Activated CD4-positive, alpha-beta T cell treated with anti-CD3 and anti-CD28 coated beads, Interleukin-2, amount 10 ng/mL, durations not matched to agents 24 days and 14 days (primary cell): ENCODE data around the gene AKR1C2. TPM values are rescaled to one million over a fixed set of nuclear protein-coding genes. Genes with fewer than 3 reads are reported as not detected.
"Not testable (repeated sequence)": the region's sequence is repeated elsewhere in the genome, so short reads cannot be mapped to it uniquely, and the experiment has no call there.

Experiments
- DNase-seq: peaks from one replicate; pipeline ENCODE4 v3.0.0; 2022
- H3K27ac Mint-ChIP-seq: one replicate; pipeline ENCODE4 v1.8.0; 2022; ENCODE audit warnings: mild to moderate bottlenecking, mixed read lengths
- H3K27me3 Mint-ChIP-seq: one replicate; pipeline ENCODE4 v1.8.0; 2022; ENCODE audit warnings: mixed read lengths
- H3K36me3 Mint-ChIP-seq: one replicate; pipeline ENCODE4 v1.8.0; 2022; ENCODE audit warnings: low read depth, mild to moderate bottlenecking, mixed read lengths
- H3K4me1 Mint-ChIP-seq: one replicate; pipeline ENCODE4 v1.8.0; 2021; ENCODE audit warnings: mixed read lengths
- H3K4me3 Mint-ChIP-seq: one replicate; pipeline ENCODE4 v1.8.0; 2022; ENCODE audit warnings: mild to moderate bottlenecking, moderate library complexity, mixed read lengths
- H3K9me3 Mint-ChIP-seq: one replicate; pipeline ENCODE4 v1.8.0; 2021; ENCODE audit warnings: mixed read lengths
- intact Hi-C: fragments of 100-400 bp; cut with micrococcal nuclease; formaldehyde crosslinking; loops from one replicate; pipeline ENCODE4 v1.15.1; 2023
- total RNA-seq: library from RNA; stranded (reverse); gene quantifications from 2 replicates; pipeline ENCODE4 v1.2.3, GENCODE V29; 2022

AKR1C2 gene
- total RNA-seq, 1 donor from 2014 or later: not detected

DNA sequence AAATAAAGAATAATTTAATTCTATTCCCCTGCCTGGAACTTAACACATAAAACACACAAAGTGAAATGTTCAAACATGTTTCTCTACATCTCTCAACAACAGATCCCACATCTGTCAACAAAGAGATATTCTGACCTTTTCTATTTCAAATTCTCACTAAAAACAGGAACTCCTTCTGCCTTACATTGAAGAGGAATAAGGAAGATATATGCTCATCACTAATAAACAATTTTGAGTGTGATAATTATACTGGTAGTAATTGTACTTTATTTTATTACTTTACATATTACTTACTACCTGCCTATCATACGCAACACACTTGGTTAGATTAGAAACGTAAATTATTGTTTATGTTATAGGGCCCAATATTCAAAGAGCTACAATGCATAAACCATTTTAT lies 13.4 kb downstream of the AKR1C2 start:
- intact Hi-C loops: no loop called here

DNA sequence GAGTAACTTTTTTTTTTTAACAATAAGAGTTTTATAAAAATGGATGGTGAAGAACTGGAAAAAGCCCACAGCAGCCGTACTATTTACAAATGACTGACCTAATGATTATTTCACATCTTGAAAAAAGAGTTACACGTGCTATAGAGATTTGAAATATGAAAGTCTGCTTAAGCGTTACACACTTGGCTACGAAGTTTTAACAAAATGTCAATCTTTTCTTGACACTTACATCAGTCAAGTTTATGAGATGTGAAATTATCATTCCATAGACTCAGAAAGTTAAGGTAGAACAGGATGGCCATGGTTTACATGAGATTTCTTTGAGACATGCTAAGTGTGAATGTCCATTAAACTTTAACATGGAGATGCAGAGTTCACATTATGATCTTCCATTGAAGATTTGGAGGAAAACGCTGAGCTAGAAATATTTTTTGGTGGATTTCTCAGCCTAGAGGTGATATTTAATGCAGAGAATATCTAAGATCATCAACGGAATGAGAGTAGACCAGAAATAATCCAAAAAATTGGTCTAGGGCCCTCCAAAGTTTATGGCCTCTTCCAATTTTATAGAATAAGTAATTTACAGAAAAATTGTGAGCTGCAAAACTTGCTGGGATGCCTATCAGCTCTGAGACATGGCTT lies 15.5 kb downstream of the AKR1C2 start:
- H3K27me3 Mint-ChIP-seq, intact Hi-C loops, H3K27ac Mint-ChIP-seq: not testable (repeated sequence)

More for the DNA sequence above, 13.4 kb downstream of the AKR1C2 start:
- H3K27me3 Mint-ChIP-seq: no peaks in the 10 kb centered on the region
- H3K36me3 Mint-ChIP-seq: no peaks in the 10 kb centered on the region
- no peak overlapping the region for H3K27ac Mint-ChIP-seq
- no peak overlapping the region for H3K4me3 Mint-ChIP-seq
- H3K9me3 Mint-ChIP-seq: no peaks in the 10 kb centered on the region
- no peaks in the 10 kb centered on the region for H3K4me1 Mint-ChIP-seq
- DNase-seq: no peak

DNA sequence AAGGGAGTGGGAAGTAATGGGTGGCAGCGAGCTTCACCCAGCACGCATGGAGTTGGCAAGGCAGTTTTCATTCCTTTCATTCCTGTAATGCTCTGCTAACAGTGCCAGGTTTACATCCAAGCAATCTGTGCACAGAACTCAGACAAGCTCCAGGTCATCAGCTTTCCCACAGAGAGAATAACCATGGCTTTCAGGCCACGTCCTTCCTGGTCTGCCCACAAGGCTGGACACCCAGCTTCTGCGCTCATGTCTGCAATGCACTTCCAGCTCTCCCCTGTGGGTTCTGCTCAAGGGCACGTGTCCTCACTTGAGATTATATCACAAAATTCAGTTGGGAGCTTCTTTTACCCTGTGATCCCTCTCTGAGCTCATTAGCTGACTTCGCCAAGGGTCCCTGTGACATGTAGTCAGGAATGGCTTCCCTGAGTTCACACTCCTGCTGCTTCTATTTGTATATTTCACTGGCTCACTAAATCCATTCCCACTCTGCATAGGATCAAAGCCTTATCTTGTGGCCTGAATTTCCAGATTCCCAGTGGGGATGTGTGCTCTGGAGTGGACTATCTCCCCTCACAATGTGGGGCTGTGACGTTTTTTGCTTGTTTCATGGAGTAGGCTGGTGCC lies 18.6 kb downstream of the AKR1C2 start:
- Mint-ChIP-seq H3K27ac (no peak overlapping the region), H3K9me3 (no peaks in the 10 kb centered on the region), H3K4me1 (no peaks in the 10 kb centered on the region), H3K36me3 (no peaks in the 10 kb centered on the region), H3K27me3 (no peaks in the 10 kb centered on the region), H3K4me3 (no peak overlapping the region)
- intact Hi-C loops: no loop called here
- DNase-seq: no peak

More for the DNA sequence above, 15.5 kb downstream of the AKR1C2 start:
- not testable (repeated sequence) for H3K4me3 Mint-ChIP-seq, H3K9me3 Mint-ChIP-seq, DNase-seq, H3K36me3 Mint-ChIP-seq, H3K4me1 Mint-ChIP-seq

GRCh38 chr10:4984223-4984622 lies 19.4 kb downstream of the AKR1C2 start:
- Mint-ChIP-seq H3K27ac (no peak overlapping the region), H3K9me3 (no peaks in the 10 kb centered on the region), H3K4me3 (no peak overlapping the region), H3K4me1 (no peaks in the 10 kb centered on the region), H3K36me3 (no peaks in the 10 kb centered on the region), H3K27me3 (no peaks in the 10 kb centered on the region)
- intact Hi-C loops: no loop called here
- no peak for DNase-seq

DNA sequence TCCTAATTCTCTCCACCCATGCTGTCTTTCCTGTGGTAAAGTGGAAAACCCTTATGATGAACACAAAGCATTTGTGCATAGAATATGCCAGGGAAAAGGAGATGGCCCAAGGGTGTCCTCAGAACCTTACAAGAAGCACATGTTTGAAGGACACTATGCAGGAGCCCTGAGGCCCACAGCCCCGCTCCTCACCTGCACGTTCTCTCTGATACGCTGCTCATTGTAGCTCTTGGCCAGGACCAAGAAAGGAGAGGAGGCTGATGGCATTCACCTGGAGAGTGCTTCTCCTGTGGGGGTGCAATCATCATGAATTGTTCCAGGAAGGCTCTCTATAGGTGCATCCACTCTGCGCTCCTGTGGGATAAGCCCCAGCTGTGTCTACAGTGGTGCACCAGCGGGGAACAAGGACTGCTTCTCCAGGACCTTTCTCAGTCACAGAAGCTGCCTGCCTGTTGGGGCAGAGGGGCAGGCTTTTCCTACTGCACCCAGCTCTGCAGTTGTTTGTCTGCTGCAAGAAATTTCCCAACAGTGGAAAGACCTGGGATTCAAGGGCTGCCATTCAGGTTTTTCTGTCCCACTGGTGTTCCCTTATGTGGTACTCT lies 19.9 kb downstream of the AKR1C2 start:
- Mint-ChIP-seq H3K36me3 (no peaks in the 10 kb centered on the region), H3K4me3 (no peak overlapping the region), H3K9me3 (no peaks in the 10 kb centered on the region), H3K27me3 (no peaks in the 10 kb centered on the region), H3K27ac (no peak overlapping the region), H3K4me1 (no peaks in the 10 kb centered on the region)
- no peak for DNase-seq
- intact Hi-C loops: no loop called here

- DNase-seq: no peak
- Mint-ChIP-seq H3K27ac (no peak overlapping the region), H3K36me3 (no peaks in the 10 kb centered on the region)
Observed at GRCh38 chr10:4982764-4983226, 20.9 kb downstream of the AKR1C2 start.

DNA sequence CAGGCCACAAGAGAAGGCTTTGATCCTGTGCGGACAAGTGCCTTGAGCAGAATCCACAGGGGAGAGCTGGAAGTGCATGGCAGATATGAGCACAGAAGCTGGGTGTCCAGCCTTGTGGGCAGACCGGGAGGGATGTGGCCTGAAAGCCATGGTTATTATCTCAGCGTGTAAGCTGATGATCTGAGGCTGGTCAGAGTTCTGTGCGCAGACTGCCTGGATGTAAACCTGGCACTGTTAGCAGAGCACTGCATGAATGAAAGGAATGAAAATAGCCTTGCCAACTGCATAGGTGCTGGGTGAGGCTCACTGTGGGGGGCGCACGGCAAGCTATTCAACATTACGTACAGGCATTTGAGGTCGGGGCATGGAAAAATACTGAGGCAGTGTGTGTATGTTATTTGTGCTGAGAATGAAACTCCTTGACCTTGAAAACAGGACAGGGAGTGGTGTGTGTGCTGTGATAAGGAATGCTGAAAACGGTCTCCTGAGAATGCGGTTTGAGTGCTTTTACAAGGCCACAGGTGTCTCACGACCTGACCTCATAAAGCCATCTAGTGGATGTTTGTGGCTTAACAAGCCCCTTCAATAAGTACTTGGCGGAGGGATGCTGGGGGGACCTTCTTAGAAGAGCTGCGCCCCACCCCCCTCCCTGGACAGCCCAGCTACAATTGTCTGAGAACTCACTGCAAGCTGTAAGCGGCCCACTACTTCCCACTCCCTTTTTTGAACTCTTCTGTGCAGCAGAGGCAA lies 21.8 kb downstream of the AKR1C2 start:
- H3K4me1 Mint-ChIP-seq: no peaks in the 10 kb centered on the region
- H3K27ac Mint-ChIP-seq: no peak overlapping the region
- H3K27me3 Mint-ChIP-seq: no peaks in the 10 kb centered on the region
- no peak for DNase-seq
- no peak overlapping the region for H3K4me3 Mint-ChIP-seq
- H3K36me3 Mint-ChIP-seq: no peaks in the 10 kb centered on the region
- intact Hi-C loops: loop anchor here (1.0 kb wide), 1 partner anchor 133 kb away; no protein-coding TSS in a partner anchor
- no peaks in the 10 kb centered on the region for H3K9me3 Mint-ChIP-seq

More at GRCh38 chr10:4982764-4983226, 20.9 kb downstream of the AKR1C2 start:
- H3K9me3 Mint-ChIP-seq: no peaks in the 10 kb centered on the region
- no peaks in the 10 kb centered on the region for H3K4me1 Mint-ChIP-seq
- intact Hi-C loops: loop anchor here (1.0 kb wide), 1 partner anchor 133 kb away; no protein-coding TSS in a partner anchor
- no peaks in the 10 kb centered on the region for H3K27me3 Mint-ChIP-seq
- no peak overlapping the region for H3K4me3 Mint-ChIP-seq

- no peaks in the 10 kb centered on the region for H3K4me1 Mint-ChIP-seq
- intact Hi-C loops: no loop called here
- no peaks in the 10 kb centered on the region for H3K27me3 Mint-ChIP-seq
- DNase-seq: no peak
- no peak overlapping the region for H3K27ac Mint-ChIP-seq
- no peaks in the 10 kb centered on the region for H3K36me3 Mint-ChIP-seq
- H3K9me3 Mint-ChIP-seq: no peaks in the 10 kb centered on the region
- H3K4me3 Mint-ChIP-seq: no peak overlapping the region
Observed at GRCh38 chr10:4980793-4981192, 22.9 kb downstream of the AKR1C2 start.

DNA sequence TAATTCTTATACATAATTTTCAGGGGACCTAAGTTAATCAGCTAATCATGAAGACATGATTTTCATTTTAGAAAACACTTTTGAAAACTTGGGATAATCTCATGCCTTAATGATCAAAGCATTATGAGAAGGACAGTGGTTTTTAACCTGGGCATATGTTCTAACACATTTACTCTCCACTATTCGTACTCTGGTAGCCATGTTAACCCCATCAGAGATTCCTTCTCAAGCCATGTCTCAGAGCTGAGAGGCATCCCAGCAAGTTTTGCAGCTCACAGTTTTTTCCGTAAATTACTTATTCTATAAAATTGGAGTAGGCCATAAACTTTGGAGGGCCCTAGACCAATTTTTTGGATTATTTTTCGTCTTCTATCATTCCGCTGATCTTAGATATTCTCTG lies 24.8 kb downstream of the AKR1C2 start:
- Mint-ChIP-seq H3K4me1 (no peaks in the 10 kb centered on the region), H3K4me3 (no peak overlapping the region), H3K36me3 (no peaks in the 10 kb centered on the region), H3K9me3 (no peaks in the 10 kb centered on the region), H3K27me3 (no peaks in the 10 kb centered on the region), H3K27ac (no peak overlapping the region)
- intact Hi-C loops: no loop called here
- DNase-seq: no peak

DNA sequence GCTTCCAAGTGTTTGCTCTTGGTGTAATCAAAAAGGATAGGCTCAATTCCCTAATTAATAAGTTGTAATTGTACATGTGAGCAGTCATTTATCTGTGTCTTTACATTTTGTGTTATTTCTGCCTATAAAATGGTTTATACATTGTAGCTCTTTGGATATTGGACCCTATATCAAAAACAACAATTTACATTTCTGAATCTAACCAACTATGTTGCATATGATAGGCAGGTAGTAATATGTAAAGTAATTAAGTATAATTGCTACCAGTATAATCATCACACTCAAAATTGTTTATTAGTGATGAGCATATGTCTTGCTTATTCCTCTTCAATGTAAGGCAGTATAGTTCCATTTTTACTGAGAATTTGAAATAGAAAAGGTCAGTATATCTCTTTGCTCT lies 26.6 kb downstream of the AKR1C2 start:
- no peaks in the 10 kb centered on the region for H3K9me3 Mint-ChIP-seq
- DNase-seq: no peak
- H3K4me1 Mint-ChIP-seq: no peaks in the 10 kb centered on the region
- H3K4me3 Mint-ChIP-seq: no peak overlapping the region
- intact Hi-C loops: no loop called here
- H3K36me3 Mint-ChIP-seq: no peaks in the 10 kb centered on the region
- no peaks in the 10 kb centered on the region for H3K27me3 Mint-ChIP-seq
- no peak overlapping the region for H3K27ac Mint-ChIP-seq

- H3K4me3 Mint-ChIP-seq, H3K9me3 Mint-ChIP-seq, H3K27ac Mint-ChIP-seq, H3K36me3 Mint-ChIP-seq, H3K4me1 Mint-ChIP-seq, DNase-seq, H3K27me3 Mint-ChIP-seq, intact Hi-C loops: not testable (repeated sequence)
Observed at GRCh38 chr10:4974400-4974799, 29.3 kb downstream of the AKR1C2 start.

DNA sequence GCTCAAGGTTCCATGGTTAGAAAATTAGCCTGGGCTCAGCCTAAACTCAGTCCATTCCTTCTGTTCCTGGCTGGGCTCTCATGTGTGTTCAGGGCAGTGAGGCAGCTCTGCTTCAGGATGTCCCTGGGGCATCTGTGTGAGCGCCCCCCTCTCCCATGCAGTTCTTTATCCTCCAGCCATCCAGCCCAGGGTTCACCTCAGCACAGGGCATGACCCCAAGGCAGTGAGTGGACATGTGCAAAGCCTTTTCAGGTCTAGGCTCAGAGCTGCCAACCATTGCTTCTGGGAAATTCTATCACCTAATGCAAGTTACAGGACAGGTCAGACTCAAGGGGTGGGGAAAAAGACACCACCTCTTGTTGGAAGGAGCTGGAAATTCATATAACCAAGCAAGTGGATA lies 30.4 kb downstream of the AKR1C2 start:
- H3K27ac Mint-ChIP-seq, intact Hi-C loops, H3K4me3 Mint-ChIP-seq, DNase-seq, H3K4me1 Mint-ChIP-seq, H3K9me3 Mint-ChIP-seq, H3K36me3 Mint-ChIP-seq, H3K27me3 Mint-ChIP-seq: not testable (repeated sequence)

DNA sequence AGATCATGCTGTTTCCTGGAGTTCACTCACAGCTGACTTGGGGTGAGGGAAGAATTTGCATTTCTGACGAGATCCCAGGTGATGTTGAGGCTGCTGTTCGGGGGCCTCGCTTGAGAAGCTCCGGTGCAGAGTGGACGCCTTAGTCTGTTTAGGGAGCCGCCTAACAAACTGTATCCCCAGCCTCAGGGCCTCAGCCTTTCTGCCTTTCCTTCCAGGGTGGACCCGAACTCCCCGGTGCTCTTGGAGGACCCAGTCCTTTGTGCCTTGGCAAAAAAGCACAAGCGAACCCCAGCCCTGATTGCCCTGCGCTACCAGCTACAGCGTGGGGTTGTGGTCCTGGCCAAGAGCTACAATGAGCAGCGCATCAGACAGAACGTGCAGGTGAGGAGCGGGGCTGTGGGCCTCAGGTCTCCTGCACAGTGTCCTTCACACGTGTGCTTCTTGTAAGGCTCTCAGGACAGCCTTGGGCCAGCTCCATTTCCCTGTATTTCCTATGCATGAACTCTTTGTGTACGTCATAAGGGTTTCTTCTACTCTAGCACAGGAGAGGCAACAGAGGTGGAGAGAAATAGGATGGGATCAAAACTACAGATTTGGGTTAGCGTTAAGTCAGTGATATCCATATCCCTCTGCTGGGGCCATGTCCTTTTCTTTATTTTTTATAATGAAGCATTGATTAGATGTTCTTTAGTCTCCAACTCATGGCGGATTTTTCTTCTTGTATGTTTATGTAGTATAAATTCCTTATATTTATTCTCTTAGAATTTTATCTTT lies 31.1 kb downstream of the AKR1C2 start:
- H3K27me3 Mint-ChIP-seq, H3K36me3 Mint-ChIP-seq, intact Hi-C loops, H3K4me3 Mint-ChIP-seq, H3K4me1 Mint-ChIP-seq, H3K9me3 Mint-ChIP-seq, DNase-seq, H3K27ac Mint-ChIP-seq: not testable (repeated sequence)
